HepG2 (cell line): ENCODE data around the gene ZNHIT1. TPM values are rescaled to one million over a fixed set of nuclear protein-coding genes. Genes with fewer than 3 reads are reported as not detected.

Experiments used
- ATAC-seq: fragments of 200-7000 bp; cut with Tn5 transposase; 3 replicates; pipeline ENCODE4 v1.9.1; 2020; ENCODE audit warnings: mild to moderate bottlenecking, moderate library complexity
- BruUV-seq: library from RNA; stranded (reverse); fragments of 400-500 nt; replicated peaks from 2 replicates; lab custom pipeline; 2021; lab: Mats Ljungman, UMichigan
- CTCF ChIA-PET: fragments of 300-600 bp; formaldehyde crosslinking; extraction: SDS; loops from one replicate; lab custom pipeline; 2021; ENCODE audit warnings: low total read pairs, inconsistent platforms, low intra/inter-chr PET ratio; lab: Yijun Ruan, JAX
- POLR2A ChIA-PET: fragments of 350-600 bp; sonication (Branson Sonifier 250); formaldehyde crosslinking; loops from one replicate; lab custom pipeline; 2020; ENCODE audit warnings: antibody characterized with exemption, inconsistent platforms; lab: Yijun Ruan, JAX
- DNase-seq: peaks from one replicate; pipeline ENCODE4 v3.0.0-alpha.2; 2015; ENCODE audit warnings: low spot score
- FAIRE-seq: peaks from 3 replicates; lab custom pipeline; 2011; peaks lifted over from hg19 to GRCh38; lab: Jason Lieb, UNC
- H2AFZ ChIP-seq: one replicate; pipeline ENCODE4 v1.6.1; 2011; ENCODE audit warnings: low read length, inconsistent platforms
- H3K27ac ChIP-seq: fragments of 300-600 bp; 3 replicates; pipeline ENCODE4 v1.8.0; 2011; ENCODE audit warnings: mixed run types, mild to moderate bottlenecking, mixed read lengths, low read length, inconsistent platforms; ENCODE audit not compliant: insufficient read depth; ENCODE audit errors: extremely low read length
- H3K27me3 ChIP-seq, 2 experiments: fragments of 200-600 bp in 1 of 2; 2 replicates in 1 of 2; 3 replicates in 1 of 2; pipeline versions ENCODE4 v1.6.0 to v1.8.0; 2011; ENCODE audit warnings: low read length in 2 of 2, mild to moderate bottlenecking in 2 of 2, moderate library complexity in 2 of 2, inconsistent platforms in 1 of 2; ENCODE audit not compliant: insufficient read depth in 2 of 2, control insufficient read depth in 1 of 2
- H3K36me3 ChIP-seq, 2 experiments: fragments of 200-600 bp in 1 of 2; replicated peaks in 1 of 2; 2 replicates in 1 of 2; 3 replicates in 1 of 2; pipeline versions ENCODE4 v1.5.1 to v1.8.0; 2011; ENCODE audit warnings: low read length in 2 of 2, inconsistent platforms in 1 of 2; ENCODE audit not compliant: insufficient read depth in 2 of 2, control insufficient read depth in 1 of 2
- H3K4me1 ChIP-seq: 2 replicates; pipeline ENCODE4 v1.5.1; 2012; ENCODE audit warnings: low read length, inconsistent platforms; ENCODE audit not compliant: insufficient read depth
- H3K4me2 ChIP-seq: 2 replicates; pipeline ENCODE4 v1.6.0; 2011; ENCODE audit warnings: low read depth, low read length, inconsistent platforms
- H3K4me3 ChIP-seq, 3 experiments: fragments of 200-600 bp in 1 of 3; sonication (generic), shearing (Covaris generic) in 1 of 3; replicated peaks in 1 of 3; 2 replicates each; pipeline ENCODE4 v1.5.1; 2011 to 2016; ENCODE audit warnings: low read length in 3 of 3, inconsistent platforms in 2 of 3, low read depth in 2 of 3, mild to moderate bottlenecking in 2 of 3, control low read depth in 1 of 3, mixed read lengths in 1 of 3; ENCODE audit not compliant: insufficient read depth in 1 of 3
- H3K79me2 ChIP-seq: one replicate; pipeline ENCODE4 v1.6.1; 2011; ENCODE audit warnings: low read length, inconsistent platforms; ENCODE audit not compliant: insufficient read depth
- H3K9ac ChIP-seq: 2 replicates; pipeline ENCODE4 v1.6.0; 2011; ENCODE audit warnings: mild to moderate bottlenecking, low read depth, low read length, inconsistent platforms; ENCODE audit not compliant: insufficient read depth
- H3K9me3 ChIP-seq: 2 replicates; pipeline ENCODE4 v1.5.1; 2012; ENCODE audit warnings: mild to moderate bottlenecking, low read length
- H4K20me1 ChIP-seq: 2 replicates; pipeline ENCODE4 v1.6.0; 2011; ENCODE audit warnings: inconsistent platforms, mild to moderate bottlenecking, low read length, moderate library complexity; ENCODE audit not compliant: insufficient read depth
- AGO1 ChIP-seq: fragments of 200-400 bp; formaldehyde crosslinking; IDR thresholded peaks from 2 replicates; pipeline ENCODE4 v1.6.1; 2017; ENCODE audit warnings: mild to moderate bottlenecking, low read depth, low read length, moderate library complexity; ENCODE audit not compliant: poor library complexity, severe bottlenecking
- AGO2 ChIP-seq: fragments of 200-400 bp; formaldehyde crosslinking; optimal IDR thresholded peaks from 2 replicates; pipeline ENCODE3; 2017; ENCODE audit warnings: mild to moderate bottlenecking, low read depth, low read length, moderate library complexity
- AKAP8 ChIP-seq: sonication (generic); formaldehyde crosslinking; IDR thresholded peaks from 2 replicates; pipeline ENCODE4 v1.5.1; 2020; ENCODE audit warnings: mild to moderate bottlenecking, missing genetic modification reagents
- BHLHE40 ChIP-seq: IDR thresholded peaks from 2 replicates; pipeline ENCODE4 v1.6.1; 2011; ENCODE audit warnings: low read length, improper control_type of control experiment
- CBX2 ChIP-seq, 2 experiments: fragments of 200-600 bp in 1 of 2; sonication (generic); formaldehyde crosslinking in 1 of 2; IDR thresholded peaks; 2 replicates each; pipeline versions ENCODE4 v1.7.0 to v1.8.1; 2018 to 2022; ENCODE audit warnings: low read depth in 2 of 2, low read length in 1 of 2, mild to moderate bottlenecking in 1 of 2, missing genetic modification reagents in 1 of 2
- EHMT2 ChIP-seq: fragments of 200-600 bp; sonication (generic); IDR thresholded peaks from 2 replicates; pipeline ENCODE4 v1.7.0; 2017; ENCODE audit warnings: antibody characterized with exemption, low read depth, low read length, borderline replicate concordance
- ONECUT2 ChIP-seq: sonication (generic); formaldehyde crosslinking; IDR thresholded peaks from 2 replicates; pipeline ENCODE4 v1.4.0; 2020; ENCODE audit warnings: missing genetic modification reagents
- PRPF4 ChIP-seq: fragments of 200-400 bp; formaldehyde crosslinking; IDR thresholded peaks from 2 replicates; pipeline ENCODE4 v1.6.1; 2016; ENCODE audit warnings: low read length, low read depth; ENCODE audit not compliant: poor library complexity, severe bottlenecking
- THYN1 ChIP-seq: sonication (generic); formaldehyde crosslinking; IDR thresholded peaks from 2 replicates; pipeline ENCODE4 v1.8.1; 2023; ENCODE audit warnings: low read depth, mild to moderate bottlenecking, moderate library complexity, missing genetic modification reagents, borderline replicate concordance
- ZBTB42 ChIP-seq: sonication (generic); formaldehyde crosslinking; IDR thresholded peaks from 2 replicates; pipeline ENCODE4 v1.5.0; 2020; ENCODE audit warnings: mild to moderate bottlenecking, missing genetic modification reagents
- ZFP82 ChIP-seq: sonication (generic); formaldehyde crosslinking; IDR thresholded peaks from 2 replicates; pipeline ENCODE4 v1.5.1; 2020; ENCODE audit warnings: mild to moderate bottlenecking, missing genetic modification reagents, borderline replicate concordance
- ZNF230 ChIP-seq: sonication (generic); formaldehyde crosslinking; IDR thresholded peaks from 2 replicates; pipeline ENCODE4 v1.4.0; 2020; ENCODE audit warnings: mild to moderate bottlenecking, missing genetic modification reagents
- ZNF253 ChIP-seq: sonication (generic); formaldehyde crosslinking; IDR thresholded peaks from 2 replicates; pipeline ENCODE4 v1.8.0; 2022; ENCODE audit warnings: mild to moderate bottlenecking, missing genetic modification reagents, borderline replicate concordance
- ZNF556 ChIP-seq: sonication (generic); formaldehyde crosslinking; IDR thresholded peaks from 2 replicates; pipeline ENCODE4 v1.4.0; 2020; ENCODE audit warnings: mild to moderate bottlenecking, missing genetic modification reagents, borderline replicate concordance
- ZNF816 ChIP-seq: sonication (generic); formaldehyde crosslinking; IDR thresholded peaks from 2 replicates; pipeline ENCODE4 v1.8.0; 2022; ENCODE audit warnings: missing genetic modification reagents, mild to moderate bottlenecking, borderline replicate concordance
- ZNF891 ChIP-seq: sonication (generic); formaldehyde crosslinking; IDR thresholded peaks from 2 replicates; pipeline ENCODE4 v1.5.0; 2020; ENCODE audit warnings: mild to moderate bottlenecking, missing genetic modification reagents
- WGBS: methylation state at CpG from one replicate; pipeline ENCODE4 v1.1.6; 2017; ENCODE audit warnings: low lambda C conversion rate; 5-methylcytosine and 5-hydroxymethylcytosine counted together
- in situ Hi-C: cut with HindIII; loops from 2 replicates; pipeline ENCODE4 v1.10.0; 2017; ENCODE audit warnings: low pct_unique_long_range_greater_than_20kb; ENCODE audit not compliant: extremely low pct_ligation_motif_present
- intact Hi-C: fragments of 100-400 bp; cut with micrococcal nuclease; formaldehyde crosslinking; loops from one replicate; pipeline ENCODE4 v1.10.0; 2022; ENCODE audit not compliant: unreplicated experiment
- polyA plus RNA-seq, 8 experiments: library from polyadenylated mRNA; depleted of rRNA in 3 of 8; stranded (reverse) in 7 of 8; unstranded in 1 of 8; fragments of >200 nt; fragmentation: Illumina TruSeq in 4 of 8; extraction: Trizol in 4 of 8; gene quantifications; 2 replicates each; pipeline versions ENCODE4 v1.2.1 to v1.2.3, GENCODE V29; 2011 to 2016; ENCODE audit warnings: low read depth in 4 of 8, missing spikeins in 1 of 8, mixed read lengths in 1 of 8; ENCODE audit not compliant: insufficient read depth in 1 of 8
- total RNA-seq, 5 experiments: library from RNA; depleted of rRNA; stranded (reverse); fragments of >200 nt; fragmentation: Illumina TruSeq; extraction: Trizol; gene quantifications; 2 replicates each; pipeline ENCODE4 v1.2.3, GENCODE V29; 2016; ENCODE audit warnings: low read depth in 1 of 5
- TF ChIP-seq, protein P1 (sequence below): sonication (generic); formaldehyde crosslinking; IDR thresholded peaks from 2 replicates; pipeline ENCODE4 v1.8.1; 2022; ENCODE audit warnings: low read depth, mild to moderate bottlenecking, missing genetic modification reagents
- TF ChIP-seq, protein P2 (sequence below): sonication (generic); formaldehyde crosslinking; IDR thresholded peaks from 2 replicates; pipeline ENCODE4 v1.5.1; 2020; ENCODE audit warnings: missing genetic modification reagents, mild to moderate bottlenecking, borderline replicate concordance

The ZNHIT1 gene
- total and polyA plus RNA-seq, 2 of the 13 experiments (the other 11 are each of a cell fraction or from before 2014, with no cell fraction given) = 32.5 to 64.5 TPM

DNA sequence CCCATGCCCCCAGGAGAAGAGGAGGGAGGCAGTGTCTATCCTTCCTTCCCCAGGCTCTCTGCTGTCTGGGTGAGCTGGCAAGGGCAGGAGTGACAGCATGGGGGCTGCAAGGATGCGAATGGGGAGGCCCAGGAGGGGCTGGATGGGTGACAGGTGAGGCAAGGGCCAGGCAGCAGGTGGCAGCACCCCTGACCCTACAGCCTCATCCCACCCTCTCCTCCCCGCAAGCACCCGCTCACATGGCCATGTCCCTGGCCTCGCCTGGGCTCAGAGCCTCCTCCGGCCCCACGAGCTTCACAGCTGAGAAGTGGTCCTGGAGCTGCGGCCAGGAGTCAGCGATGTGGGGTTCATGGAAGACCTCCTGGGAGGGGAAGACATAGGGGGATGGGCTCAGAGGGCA lies 6.0 kb upstream of the ZNHIT1 start (continued):
- TF ChIP-seq ONECUT2 (CRISPR knock-in tag) (no peak), AKAP8 (CRISPR knock-in tag) (no peak), ZNF816 (no peak), AGO1 (peak; percentile 74), AGO2 (peak; percentile 55)

DNA sequence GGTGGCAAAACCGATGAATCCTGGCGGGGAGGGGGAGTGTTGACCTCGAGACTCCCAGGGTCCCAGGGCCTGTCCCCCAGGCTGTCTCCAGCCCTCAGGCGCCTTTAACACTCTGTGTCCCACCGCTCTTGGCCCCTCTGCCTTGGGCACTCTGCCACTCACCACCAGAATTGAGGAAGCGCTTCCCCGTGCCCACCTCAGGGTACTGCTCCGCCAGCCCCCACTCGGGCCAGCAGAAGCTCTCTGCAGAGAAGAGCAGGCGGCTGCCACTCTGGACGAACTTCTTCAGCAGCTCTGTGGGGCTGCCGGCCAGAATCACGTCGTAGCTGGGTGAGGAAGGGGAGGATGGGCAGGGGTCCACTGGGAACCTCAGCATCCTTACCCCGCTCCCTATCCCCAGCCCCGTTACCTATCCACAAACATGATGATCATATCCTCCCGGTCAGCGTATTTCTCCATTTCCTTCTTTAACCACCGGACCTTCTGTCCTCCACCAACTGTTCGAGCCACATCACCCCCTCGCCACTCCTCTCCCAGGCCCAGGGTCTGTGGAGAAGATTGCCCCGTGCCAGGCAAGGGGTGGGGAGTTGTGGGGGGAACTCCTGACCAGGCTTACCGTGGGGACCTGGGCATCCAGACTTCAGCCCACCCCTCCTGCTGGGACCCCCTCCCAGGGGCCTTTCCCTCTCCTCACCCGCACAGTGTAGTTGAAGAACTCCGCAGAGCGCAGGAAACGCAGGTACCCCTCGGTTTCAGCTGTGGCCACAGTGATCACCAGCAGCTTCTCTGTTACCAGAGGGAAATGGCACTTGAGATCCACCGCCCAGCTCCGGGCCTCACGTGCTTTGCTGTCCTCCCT lies 1.7 kb upstream of the ZNHIT1 start:
- Histone ChIP-seq H3K27me3 (no peaks in the 10 kb centered on the region; a peak in 1 of 5 replicates), H3K4me2 (peak overlapping the region; percentile 91), H3K4me1 (peaks cover 44% of the 10 kb centered on the region), H3K9me3 (no peaks in the 10 kb centered on the region), H3K79me2 (peaks cover 29% of the 10 kb centered on the region), H3K4me3 (peak overlapping the region; percentile 82 to 95 (median 83)), H4K20me1 (no peaks in the 10 kb centered on the region), H3K9ac (peak overlapping the region; percentile 86), H3K36me3 (peaks cover 5 to 14% of the 10 kb centered on the region in 2 experiments; a peak in 3 of 5 replicates), H3K27ac (peak overlapping the region; percentile 84), H2AFZ (no peak overlapping the region)
- CTCF ChIA-PET = interaction anchor here (1.3 kb wide), 1 partner anchor 28 kb away, joined by 5 read pairs; the partner anchor contains the start of gene FIS1
- no peak for FAIRE-seq
- POLR2A ChIA-PET = interaction anchor here (1.0 to 11.2 kb wide), 7 partner anchors 12 to 341 kb away, joined by 3 to 202 read pairs (median 8); partner anchors contain the start of genes CLDN15, FIS1, MOGAT3 and SRRT
- 65% methylated on average over 25 of the region's 31 CpGs for WGBS
- no peak for ATAC-seq
- BruUV-seq = TSS peak; percentile 65
- DNase-seq = no peak
- in situ Hi-C loops (no loop called here), intact Hi-C loops (loop anchor here (2.0 kb wide), 1 partner anchor 15 kb away; the partner anchor contains the start of gene MOGAT3)
- TF ChIP-seq BHLHE40 (0 out of 2 replicates have a peak, but pooled peaks have one; percentile 8), CBX2 (IDR thresholded peaks at IDR 0.05; ENCODE audit: low read depth, low read length) (no peak), CBX2 (CRISPR knock-in tag; IDR thresholded peaks at IDR 0.05; ENCODE audit: low read depth) (no peak), THYN1 (CRISPR knock-in tag) (no peak), ZBTB42 (CRISPR knock-in tag) (no peak), ZFP82 (CRISPR knock-in tag) (no peak), PRPF4 (peak; percentile 23), ZNF230 (no peak), ZNF556 (CRISPR knock-in tag) (no peak), ZNF891 (no peak), ZNF253 (CRISPR knock-in tag) (0 out of 2 replicates have a peak, but pooled peaks have one; percentile 16), EHMT2 (no peak)
- TF ChIP-seq, protein P1, sequence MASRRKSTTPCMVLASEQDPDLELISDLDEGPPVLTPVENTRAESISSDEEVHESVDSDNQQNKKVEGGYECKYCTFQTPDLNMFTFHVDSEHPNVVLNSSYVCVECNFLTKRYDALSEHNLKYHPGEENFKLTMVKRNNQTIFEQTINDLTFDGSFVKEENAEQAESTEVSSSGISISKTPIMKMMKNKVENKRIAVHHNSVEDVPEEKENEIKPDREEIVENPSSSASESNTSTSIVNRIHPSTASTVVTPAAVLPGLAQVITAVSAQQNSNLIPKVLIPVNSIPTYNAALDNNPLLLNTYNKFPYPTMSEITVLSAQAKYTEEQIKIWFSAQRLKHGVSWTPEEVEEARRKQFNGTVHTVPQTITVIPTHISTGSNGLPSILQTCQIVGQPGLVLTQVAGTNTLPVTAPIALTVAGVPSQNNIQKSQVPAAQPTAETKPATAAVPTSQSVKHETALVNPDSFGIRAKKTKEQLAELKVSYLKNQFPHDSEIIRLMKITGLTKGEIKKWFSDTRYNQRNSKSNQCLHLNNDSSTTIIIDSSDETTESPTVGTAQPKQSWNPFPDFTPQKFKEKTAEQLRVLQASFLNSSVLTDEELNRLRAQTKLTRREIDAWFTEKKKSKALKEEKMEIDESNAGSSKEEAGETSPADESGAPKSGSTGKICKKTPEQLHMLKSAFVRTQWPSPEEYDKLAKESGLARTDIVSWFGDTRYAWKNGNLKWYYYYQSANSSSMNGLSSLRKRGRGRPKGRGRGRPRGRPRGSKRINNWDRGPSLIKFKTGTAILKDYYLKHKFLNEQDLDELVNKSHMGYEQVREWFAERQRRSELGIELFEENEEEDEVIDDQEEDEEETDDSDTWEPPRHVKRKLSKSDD (CRISPR knock-in tag) = no peak
- TF ChIP-seq, protein P2, sequence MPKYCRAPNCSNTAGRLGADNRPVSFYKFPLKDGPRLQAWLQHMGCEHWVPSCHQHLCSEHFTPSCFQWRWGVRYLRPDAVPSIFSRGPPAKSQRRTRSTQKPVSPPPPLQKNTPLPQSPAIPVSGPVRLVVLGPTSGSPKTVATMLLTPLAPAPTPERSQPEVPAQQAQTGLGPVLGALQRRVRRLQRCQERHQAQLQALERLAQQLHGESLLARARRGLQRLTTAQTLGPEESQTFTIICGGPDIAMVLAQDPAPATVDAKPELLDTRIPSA (CRISPR knock-in tag) = no peak
